ENCODE results near the gene CFAP54. TPM values are rescaled to one million over a fixed set of nuclear protein-coding genes. Genes with fewer than 3 reads are reported as not detected.

Gene CFAP54
- total RNA-seq, 4 donors from 2014 or later: 2.1 to 4.7 (median 3.6) TPM

DNA sequence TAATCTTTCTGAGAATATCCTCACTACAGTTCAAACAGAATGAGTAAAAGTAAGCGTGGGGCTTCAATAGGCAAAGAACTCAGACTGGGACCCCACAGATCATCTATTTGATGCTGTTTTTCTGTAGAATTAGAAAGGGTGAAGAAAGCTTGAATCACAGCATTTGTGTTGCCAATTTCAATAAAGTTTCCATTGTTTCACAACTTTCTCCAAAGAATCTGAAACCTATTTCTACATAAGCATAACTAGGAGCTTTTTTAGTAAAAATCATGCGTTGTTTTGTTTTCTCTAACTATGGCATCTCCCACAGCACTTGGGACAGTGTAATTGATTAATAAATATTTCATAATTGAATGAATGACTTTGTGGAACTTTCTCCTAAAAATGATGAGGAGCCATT, 401.0 kb downstream of the CFAP54 start:
- Histone ChIP-seq H3K4me1 (peaks cover 0 to 8% (median 3%) of the 10 kb centered on the region in 3 donors), H3K27me3 (no peaks in the 10 kb centered on the region), H3K9me3 (no peaks in the 10 kb centered on the region), H3K36me3 (no peaks in the 10 kb centered on the region), H3K4me3 (no peak overlapping the region), H3K27ac (no peak overlapping the region)
- no peak for TF ChIP-seq EP300 (IDR thresholded peaks at IDR 0.05)
- TF ChIP-seq, protein P1, sequence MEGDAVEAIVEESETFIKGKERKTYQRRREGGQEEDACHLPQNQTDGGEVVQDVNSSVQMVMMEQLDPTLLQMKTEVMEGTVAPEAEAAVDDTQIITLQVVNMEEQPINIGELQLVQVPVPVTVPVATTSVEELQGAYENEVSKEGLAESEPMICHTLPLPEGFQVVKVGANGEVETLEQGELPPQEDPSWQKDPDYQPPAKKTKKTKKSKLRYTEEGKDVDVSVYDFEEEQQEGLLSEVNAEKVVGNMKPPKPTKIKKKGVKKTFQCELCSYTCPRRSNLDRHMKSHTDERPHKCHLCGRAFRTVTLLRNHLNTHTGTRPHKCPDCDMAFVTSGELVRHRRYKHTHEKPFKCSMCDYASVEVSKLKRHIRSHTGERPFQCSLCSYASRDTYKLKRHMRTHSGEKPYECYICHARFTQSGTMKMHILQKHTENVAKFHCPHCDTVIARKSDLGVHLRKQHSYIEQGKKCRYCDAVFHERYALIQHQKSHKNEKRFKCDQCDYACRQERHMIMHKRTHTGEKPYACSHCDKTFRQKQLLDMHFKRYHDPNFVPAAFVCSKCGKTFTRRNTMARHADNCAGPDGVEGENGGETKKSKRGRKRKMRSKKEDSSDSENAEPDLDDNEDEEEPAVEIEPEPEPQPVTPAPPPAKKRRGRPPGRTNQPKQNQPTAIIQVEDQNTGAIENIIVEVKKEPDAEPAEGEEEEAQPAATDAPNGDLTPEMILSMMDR (IDR thresholded peaks at IDR 0.05): no peak
- no peak for TF ChIP-seq POLR2AphosphoS5 (IDR thresholded peaks at IDR 0.05)
- TF ChIP-seq POLR2A (IDR thresholded peaks at IDR 0.05): no peak
- ATAC-seq: no peak
- 98 to 100% methylated on average over 1 to 2 of the region's 2 CpGs for WGBS, 2 donors (ENCODE audit: low coverage in 1 of 2)

DNA sequence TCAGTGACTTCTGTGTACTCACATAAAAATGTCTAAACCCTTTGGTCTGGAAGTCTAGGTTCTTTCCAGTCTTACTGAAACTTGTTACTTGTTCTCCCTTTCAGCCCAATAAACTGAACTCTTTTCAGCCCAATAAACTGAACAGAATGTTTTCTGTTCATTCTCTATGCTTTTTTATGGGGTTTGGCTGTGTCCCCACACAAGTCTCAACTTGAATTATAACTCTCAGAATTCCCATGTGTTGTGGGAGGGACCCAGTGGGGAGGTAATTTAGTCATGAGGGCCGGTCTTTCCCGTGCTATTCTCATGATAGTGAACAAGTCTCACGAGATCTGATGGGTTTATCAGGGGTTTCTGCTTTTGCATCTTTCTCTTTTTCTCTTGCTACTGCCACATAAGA, 402.7 kb downstream of the CFAP54 start:
- H3K36me3 ChIP-seq: no peaks in the 10 kb centered on the region
- TF ChIP-seq, protein P1 (IDR thresholded peaks at IDR 0.05): no peak
- TF ChIP-seq EP300 (IDR thresholded peaks at IDR 0.05): no peak
- no peak for TF ChIP-seq POLR2A (IDR thresholded peaks at IDR 0.05)
- no peak for TF ChIP-seq POLR2AphosphoS5 (IDR thresholded peaks at IDR 0.05)
- H3K4me1 ChIP-seq: peaks cover 0 to 4% (median 1%) of the 10 kb centered on the region in 3 donors
- no peak for ATAC-seq
- H3K27me3 ChIP-seq: no peaks in the 10 kb centered on the region
- no peak overlapping the region for H3K27ac ChIP-seq
- H3K9me3 ChIP-seq: no peaks in the 10 kb centered on the region
- no peak overlapping the region for H3K4me3 ChIP-seq
- 92% methylated on average over 2 of the region's 3 CpGs; no CpG with 5 or more reads in 1 of the 2 donors for WGBS, 2 donors (ENCODE audit: low coverage in 1 of 2)

DNA sequence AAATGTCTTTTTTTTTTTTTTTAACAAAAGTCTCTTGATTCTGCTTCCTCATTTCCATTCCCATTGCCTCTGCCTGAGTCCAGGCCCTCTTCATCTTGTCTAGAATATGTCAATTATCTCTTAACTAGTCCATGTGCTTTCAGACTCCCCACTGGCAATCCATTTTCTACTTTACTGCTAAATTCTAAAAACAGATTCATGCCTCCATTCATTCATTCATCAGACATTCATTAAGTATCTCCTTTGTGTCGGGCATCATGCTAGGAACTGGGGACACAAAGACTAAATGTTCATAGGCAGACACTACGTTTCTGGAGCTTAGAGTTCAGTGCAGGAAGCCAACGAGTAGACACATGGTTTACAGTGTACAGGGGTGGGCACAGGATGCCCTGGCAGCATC, 408.0 kb downstream of the CFAP54 start:
- H3K36me3 ChIP-seq: no peaks in the 10 kb centered on the region
- TF ChIP-seq POLR2A (IDR thresholded peaks at IDR 0.05) (no peak), POLR2AphosphoS5 (IDR thresholded peaks at IDR 0.05) (no peak), EP300 (IDR thresholded peaks at IDR 0.05) (no peak)
- TF ChIP-seq, protein P1 (IDR thresholded peaks at IDR 0.05): no peak
- no peak overlapping the region for H3K27ac ChIP-seq
- no peaks in the 10 kb centered on the region for H3K9me3 ChIP-seq
- no peaks in the 10 kb centered on the region for H3K27me3 ChIP-seq
- no peak overlapping the region for H3K4me3 ChIP-seq
- no peaks in the 10 kb centered on the region for H3K4me1 ChIP-seq
- no peak for ATAC-seq
- WGBS, 2 donors (ENCODE audit: low coverage in 1 of 2): 100% methylated on average over 2 of the region's 3 CpGs; no CpG with 5 or more reads in 1 of the 2 donors

DNA sequence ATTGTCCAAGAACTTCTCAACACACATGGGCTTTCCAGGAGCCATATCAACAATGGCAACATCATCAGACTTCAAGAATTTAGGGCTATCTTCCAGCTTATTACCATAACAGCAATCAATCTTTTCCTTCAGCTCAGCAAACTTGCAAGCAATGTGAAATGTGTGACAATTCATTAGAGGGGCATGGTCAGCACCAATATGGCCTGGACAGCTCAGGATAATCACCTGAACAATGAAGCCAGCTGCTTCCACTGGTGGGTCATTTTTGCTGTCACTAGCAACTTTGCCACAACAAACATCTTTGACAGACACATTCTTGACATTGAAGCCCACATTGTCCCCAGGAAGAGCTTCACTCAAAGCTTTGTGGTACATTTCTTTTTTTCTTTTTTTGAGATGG, 411.8 kb downstream of the CFAP54 start:
- no peaks in the 10 kb centered on the region for H3K9me3 ChIP-seq
- H3K4me3 ChIP-seq: no peak overlapping the region
- no peak overlapping the region for H3K27ac ChIP-seq
- H3K36me3 ChIP-seq: no peaks in the 10 kb centered on the region
- H3K4me1 ChIP-seq: peaks cover 0 to 3% (median 0%) of the 10 kb centered on the region in 3 donors
- H3K27me3 ChIP-seq: no peaks in the 10 kb centered on the region
- no peak for ATAC-seq
- no peak for TF ChIP-seq POLR2AphosphoS5 (IDR thresholded peaks at IDR 0.05)
- no peak for TF ChIP-seq POLR2A (IDR thresholded peaks at IDR 0.05)
- TF ChIP-seq EP300 (IDR thresholded peaks at IDR 0.05): no peak
- TF ChIP-seq, protein P1 (IDR thresholded peaks at IDR 0.05): no peak

DNA sequence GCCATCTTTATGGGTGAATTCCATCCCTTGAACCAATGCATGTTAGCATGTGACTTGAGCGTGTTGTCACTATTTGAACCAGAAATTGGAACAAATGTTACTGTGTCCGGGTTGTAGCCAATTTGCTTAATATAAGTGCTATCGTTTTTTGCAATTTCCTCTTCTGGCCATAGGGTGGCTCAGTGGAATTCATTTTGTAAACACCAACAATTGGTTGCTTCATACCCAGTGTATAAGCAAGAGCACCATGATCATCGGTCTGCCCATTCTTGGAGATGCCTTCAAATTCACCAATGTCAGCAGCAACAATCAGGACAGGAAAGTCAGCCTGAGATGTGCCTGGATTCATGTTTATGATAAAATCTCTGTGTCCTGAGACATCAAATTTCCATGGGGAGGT, 412.7 kb downstream of the CFAP54 start:
- TF ChIP-seq POLR2A (IDR thresholded peaks at IDR 0.05) (no peak), EP300 (IDR thresholded peaks at IDR 0.05) (no peak), POLR2AphosphoS5 (IDR thresholded peaks at IDR 0.05) (no peak)
- TF ChIP-seq, protein P1 (IDR thresholded peaks at IDR 0.05): no peak
- H3K27ac ChIP-seq: no peak overlapping the region
- 82 to 92% methylated on average over 4 of the region's 4 CpGs for WGBS, 2 donors (ENCODE audit: low coverage in 1 of 2)
- peaks cover 0 to 7% (median 0%) of the 10 kb centered on the region in 3 donors for H3K4me1 ChIP-seq
- H3K36me3 ChIP-seq: no peaks in the 10 kb centered on the region
- no peak for ATAC-seq
- no peaks in the 10 kb centered on the region for H3K9me3 ChIP-seq
- H3K4me3 ChIP-seq: no peak overlapping the region
- no peaks in the 10 kb centered on the region for H3K27me3 ChIP-seq
